PC-3 (cell line): ENCODE measurements around the gene LRRC55.

Experiments used
- EZH2 ChIP-seq: fragments of 300-600 bp; sonication (generic); IDR thresholded peaks from one replicate; pipeline ENCODE4 v1.6.1; 2017; ENCODE audit warnings: antibody characterized with exemption, mild to moderate bottlenecking, low read length; ENCODE audit not compliant: unreplicated experiment
- EZH2phosphoT487 ChIP-seq: fragments of 300-600 bp; sonication (generic); IDR thresholded peaks from 2 replicates; pipeline ENCODE4 v1.6.1; 2018; ENCODE audit warnings: mild to moderate bottlenecking, antibody characterized with exemption, low read length, borderline replicate concordance
- TF ChIP-seq, protein P1 (sequence below): fragments of 300-600 bp; sonication (generic); conservative IDR thresholded peaks from 2 replicates; pipeline ENCODE4 v1.5.1; 2017; ENCODE audit warnings: antibody characterized with exemption, low read depth, mild to moderate bottlenecking, low read length

DNA sequence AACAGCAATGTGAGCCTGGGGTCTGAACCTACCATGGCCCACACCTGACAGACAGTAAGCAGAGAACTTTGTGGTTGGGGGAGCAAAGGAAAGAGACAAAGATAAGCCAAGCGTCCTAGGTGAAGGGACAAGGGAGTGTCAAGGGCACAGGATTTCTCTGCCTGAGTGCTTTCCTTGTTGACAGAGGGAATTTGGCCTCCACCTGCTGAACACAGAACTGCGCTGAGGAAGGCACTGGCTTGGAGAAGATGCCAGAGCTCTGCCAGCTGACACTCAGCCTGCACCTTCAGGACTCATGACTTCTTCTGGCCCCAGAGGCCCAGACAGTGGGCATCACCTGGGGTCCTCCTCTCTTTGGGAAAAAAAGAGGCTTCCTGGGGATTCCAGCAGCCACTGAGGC, 789 bp upstream of the LRRC55 start:
- TF ChIP-seq, protein P1, sequence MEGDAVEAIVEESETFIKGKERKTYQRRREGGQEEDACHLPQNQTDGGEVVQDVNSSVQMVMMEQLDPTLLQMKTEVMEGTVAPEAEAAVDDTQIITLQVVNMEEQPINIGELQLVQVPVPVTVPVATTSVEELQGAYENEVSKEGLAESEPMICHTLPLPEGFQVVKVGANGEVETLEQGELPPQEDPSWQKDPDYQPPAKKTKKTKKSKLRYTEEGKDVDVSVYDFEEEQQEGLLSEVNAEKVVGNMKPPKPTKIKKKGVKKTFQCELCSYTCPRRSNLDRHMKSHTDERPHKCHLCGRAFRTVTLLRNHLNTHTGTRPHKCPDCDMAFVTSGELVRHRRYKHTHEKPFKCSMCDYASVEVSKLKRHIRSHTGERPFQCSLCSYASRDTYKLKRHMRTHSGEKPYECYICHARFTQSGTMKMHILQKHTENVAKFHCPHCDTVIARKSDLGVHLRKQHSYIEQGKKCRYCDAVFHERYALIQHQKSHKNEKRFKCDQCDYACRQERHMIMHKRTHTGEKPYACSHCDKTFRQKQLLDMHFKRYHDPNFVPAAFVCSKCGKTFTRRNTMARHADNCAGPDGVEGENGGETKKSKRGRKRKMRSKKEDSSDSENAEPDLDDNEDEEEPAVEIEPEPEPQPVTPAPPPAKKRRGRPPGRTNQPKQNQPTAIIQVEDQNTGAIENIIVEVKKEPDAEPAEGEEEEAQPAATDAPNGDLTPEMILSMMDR: no peak
- TF ChIP-seq EZH2 (no peak), EZH2phosphoT487 (no peak)
